Activated naive CD8-positive, alpha-beta T cell (primary cell): ENCODE measurements around the gene GAS7.

Experiments
- H3K27ac Mint-ChIP-seq: one replicate; pipeline ENCODE4 v1.8.0; 2021; ENCODE audit warnings: mixed read lengths
- H3K27me3 Mint-ChIP-seq: one replicate; pipeline ENCODE4 v1.8.0; 2021; ENCODE audit warnings: mixed read lengths
- H3K36me3 Mint-ChIP-seq: one replicate; pipeline ENCODE4 v1.8.0; 2021; ENCODE audit warnings: mixed read lengths
- H3K4me1 Mint-ChIP-seq: one replicate; pipeline ENCODE4 v1.8.0; 2021; ENCODE audit warnings: low read depth, mixed read lengths
- H3K4me3 Mint-ChIP-seq: one replicate; pipeline ENCODE4 v1.8.0; 2021; ENCODE audit warnings: mild to moderate bottlenecking, mixed read lengths
- H3K9me3 Mint-ChIP-seq: one replicate; pipeline ENCODE4 v1.8.0; 2021; ENCODE audit warnings: low read depth, mixed read lengths

Gene GAS7

DNA sequence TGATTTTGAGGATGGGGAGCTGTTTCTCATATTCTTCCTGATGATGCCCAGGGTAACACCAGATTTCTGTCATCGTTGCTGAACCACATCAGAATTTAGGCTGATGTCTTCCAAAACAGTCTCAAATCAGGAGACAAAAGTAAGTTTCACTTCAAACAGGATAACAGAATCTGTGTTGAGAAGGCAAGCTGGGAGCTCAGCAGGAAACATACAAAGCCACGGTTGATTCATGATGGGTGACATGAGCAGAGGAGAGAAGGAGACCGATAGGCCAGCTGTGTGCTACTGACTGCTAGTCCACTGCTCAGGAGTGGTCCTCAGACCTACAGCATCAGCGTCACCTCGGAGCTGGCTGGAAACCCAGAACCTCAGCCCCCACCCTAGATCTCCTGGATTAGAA lies 230.4 kb downstream of the GAS7 start:
- H3K27ac Mint-ChIP-seq, result no peak overlapping the region
- no peaks in the 10 kb centered on the region for H3K4me1 Mint-ChIP-seq
- no peak overlapping the region for H3K4me3 Mint-ChIP-seq
- no peaks in the 10 kb centered on the region for H3K36me3 Mint-ChIP-seq
- no peaks in the 10 kb centered on the region for H3K27me3 Mint-ChIP-seq
- no peaks in the 10 kb centered on the region for H3K9me3 Mint-ChIP-seq

DNA sequence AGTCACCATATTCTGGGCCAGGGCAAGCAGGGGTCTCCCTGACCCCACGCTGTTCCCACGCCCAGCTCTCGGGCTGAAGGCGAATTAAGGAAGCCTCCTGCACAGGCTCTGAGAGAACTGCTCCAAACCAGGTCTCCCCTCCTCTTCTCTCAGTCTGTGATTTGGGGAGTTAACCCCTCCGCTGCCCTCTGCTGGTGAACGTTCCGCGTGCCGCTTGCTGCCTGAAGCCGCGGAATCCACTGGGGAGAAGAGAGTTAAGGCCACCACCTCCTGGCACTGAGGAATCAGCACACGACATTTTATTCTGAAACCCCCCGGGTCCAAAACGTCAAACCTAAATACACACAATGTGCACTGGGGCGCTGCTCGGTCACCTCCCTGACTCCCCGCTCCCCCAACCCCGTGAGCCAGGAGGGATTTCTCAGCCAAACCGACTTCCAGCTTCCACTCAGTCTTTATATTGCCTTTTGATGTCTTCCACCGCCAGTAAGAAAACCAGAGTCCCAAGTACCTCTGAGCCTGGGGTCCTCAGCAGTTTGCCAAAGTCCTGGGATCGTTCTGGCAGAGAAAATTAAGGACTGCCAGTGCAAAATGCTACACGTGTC lies 238.9 kb downstream of the GAS7 start:
- peaks cover 2% of the 10 kb centered on the region for H3K27me3 Mint-ChIP-seq
- no peaks in the 10 kb centered on the region for H3K36me3 Mint-ChIP-seq
- no peak overlapping the region for H3K27ac Mint-ChIP-seq
- H3K4me1 Mint-ChIP-seq, result no peaks in the 10 kb centered on the region
- no peak overlapping the region for H3K4me3 Mint-ChIP-seq
- H3K9me3 Mint-ChIP-seq, result no peaks in the 10 kb centered on the region

DNA sequence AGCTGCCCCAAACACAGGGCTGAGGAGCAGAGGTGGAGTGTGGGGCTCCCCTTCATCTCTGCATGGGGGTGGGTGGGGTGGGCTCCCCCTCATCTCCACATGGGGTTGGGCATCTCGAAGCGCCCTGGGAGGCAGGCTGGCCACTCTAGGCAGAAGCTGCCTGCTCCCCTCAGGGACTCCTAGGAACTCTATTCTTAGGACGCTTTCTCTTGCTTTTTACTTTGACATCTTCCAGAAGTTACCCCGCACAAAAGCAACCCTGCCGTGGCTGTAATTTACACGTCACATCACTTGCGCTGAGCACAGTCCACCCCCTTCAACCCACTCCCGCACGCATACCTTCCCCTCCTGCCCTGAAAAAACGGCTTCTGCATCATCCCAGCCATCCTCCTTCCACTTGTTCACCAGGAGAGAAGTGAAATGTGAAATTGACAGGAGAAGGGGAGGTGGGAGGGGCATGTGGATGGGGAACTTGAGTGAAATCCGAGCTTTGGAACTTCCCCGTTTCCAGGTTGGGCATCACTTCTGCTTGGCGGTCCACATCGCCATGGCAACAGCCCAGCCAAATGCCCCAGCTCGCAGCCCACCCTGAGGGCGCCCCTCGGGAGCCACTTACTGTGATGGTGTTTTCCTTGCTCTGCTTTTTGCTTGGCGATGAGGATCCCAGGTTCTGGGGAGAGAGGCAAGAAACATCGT lies 239.7 kb downstream of the GAS7 start:
- Mint-ChIP-seq H3K9me3 (no peaks in the 10 kb centered on the region), H3K27me3 (peaks cover 2% of the 10 kb centered on the region), H3K4me3 (no peak overlapping the region), H3K27ac (no peak overlapping the region), H3K36me3 (no peaks in the 10 kb centered on the region), H3K4me1 (no peaks in the 10 kb centered on the region)

DNA sequence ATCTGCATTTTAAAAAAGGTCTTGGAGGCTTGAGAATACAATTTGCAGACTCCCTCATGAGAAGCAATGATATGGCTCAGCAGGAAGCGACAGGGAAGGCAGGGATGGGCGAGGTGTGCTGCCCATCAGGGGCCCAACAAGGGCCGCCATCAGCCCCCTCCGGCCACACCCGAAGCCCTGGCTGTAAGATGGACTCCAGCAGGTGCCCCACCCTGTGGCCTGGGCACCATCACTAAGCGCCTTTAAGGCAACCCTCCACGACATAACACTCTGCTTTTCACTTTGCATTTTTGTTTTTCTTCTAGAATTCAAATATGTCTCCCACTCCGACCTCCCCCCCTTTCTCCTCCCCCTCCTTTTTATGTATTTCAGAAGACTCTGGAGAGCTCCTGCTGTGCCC lies 241.2 kb downstream of the GAS7 start:
- no peak overlapping the region for H3K27ac Mint-ChIP-seq
- H3K9me3 Mint-ChIP-seq, result no peaks in the 10 kb centered on the region
- no peak overlapping the region for H3K4me3 Mint-ChIP-seq
- no peaks in the 10 kb centered on the region for H3K36me3 Mint-ChIP-seq
- H3K27me3 Mint-ChIP-seq, result peaks cover 2% of the 10 kb centered on the region
- H3K4me1 Mint-ChIP-seq, result no peaks in the 10 kb centered on the region

- Mint-ChIP-seq H3K27me3 (peaks cover 2% of the 10 kb centered on the region), H3K4me3 (no peak overlapping the region), H3K4me1 (no peaks in the 10 kb centered on the region), H3K9me3 (no peaks in the 10 kb centered on the region), H3K27ac (no peak overlapping the region), H3K36me3 (no peaks in the 10 kb centered on the region)
These were observed 241.8 kb downstream of the GAS7 start for GRCh38 chr17:9956474-9957131.

GRCh38 chr17:9953492-9953891 lies 244.9 kb downstream of the GAS7 start:
- H3K4me1 Mint-ChIP-seq, result no peaks in the 10 kb centered on the region
- no peaks in the 10 kb centered on the region for H3K36me3 Mint-ChIP-seq
- H3K4me3 Mint-ChIP-seq, result no peak overlapping the region

GRCh38 chr17:9951803-9952202 lies 246.6 kb downstream of the GAS7 start:
- H3K4me3 Mint-ChIP-seq, result no peak overlapping the region
- no peaks in the 10 kb centered on the region for H3K27me3 Mint-ChIP-seq
- no peak overlapping the region for H3K27ac Mint-ChIP-seq
- H3K4me1 Mint-ChIP-seq, result no peaks in the 10 kb centered on the region
- H3K36me3 Mint-ChIP-seq, result no peaks in the 10 kb centered on the region
- H3K9me3 Mint-ChIP-seq, result no peaks in the 10 kb centered on the region

More at GRCh38 chr17:9953492-9953891, 244.9 kb downstream of the GAS7 start:
- H3K27me3 Mint-ChIP-seq, result no peaks in the 10 kb centered on the region
- H3K9me3 Mint-ChIP-seq, result no peaks in the 10 kb centered on the region
- no peak overlapping the region for H3K27ac Mint-ChIP-seq

DNA sequence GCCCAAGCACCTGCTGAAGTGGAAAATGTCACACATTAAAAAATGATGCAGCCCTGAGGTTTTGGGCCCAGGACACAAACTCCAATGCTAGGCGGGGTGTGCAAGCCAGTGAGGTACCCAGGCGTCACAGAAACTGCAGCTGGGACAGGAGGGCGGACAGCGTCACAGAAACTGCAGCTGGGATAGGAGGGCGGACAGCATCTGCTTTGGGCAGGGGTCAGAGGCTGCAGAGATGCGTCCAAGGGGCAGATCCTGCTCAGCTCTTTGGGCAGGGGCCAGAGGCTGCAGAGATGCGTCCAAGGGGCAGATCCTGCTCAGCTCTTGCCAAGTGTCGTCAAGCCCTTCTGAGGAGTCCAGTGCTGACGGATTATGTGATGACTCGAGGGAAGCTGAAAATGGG lies 249.5 kb downstream of the GAS7 start:
- Mint-ChIP-seq H3K27ac (no peak overlapping the region), H3K27me3 (no peaks in the 10 kb centered on the region), H3K9me3 (no peaks in the 10 kb centered on the region), H3K36me3 (no peaks in the 10 kb centered on the region), H3K4me1 (no peaks in the 10 kb centered on the region), H3K4me3 (no peak overlapping the region)

- Mint-ChIP-seq H3K27me3 (no peaks in the 10 kb centered on the region), H3K36me3 (no peaks in the 10 kb centered on the region), H3K4me1 (no peaks in the 10 kb centered on the region), H3K9me3 (no peaks in the 10 kb centered on the region), H3K27ac (no peak overlapping the region), H3K4me3 (no peak overlapping the region)
These were observed 253.7 kb downstream of the GAS7 start for GRCh38 chr17:9944704-9945103.

DNA sequence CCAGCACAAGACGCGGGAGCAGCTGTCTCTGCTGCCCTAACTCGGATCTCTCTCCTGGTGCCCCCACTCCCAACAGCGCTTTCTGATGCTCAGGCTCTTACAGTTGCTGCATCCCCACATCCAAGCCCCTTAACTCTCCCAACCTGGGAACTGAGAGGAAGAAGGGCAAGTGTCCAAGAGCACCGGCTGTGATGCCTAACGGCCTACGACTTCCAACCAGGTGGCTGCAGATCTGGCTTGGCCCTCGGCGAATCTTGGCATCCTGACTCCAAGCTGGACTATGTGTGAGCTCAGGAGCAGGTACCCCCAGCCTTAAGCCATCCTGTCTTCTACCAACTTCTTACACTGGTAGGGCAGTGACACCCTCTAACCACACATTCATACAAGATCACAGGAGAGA lies 255.1 kb downstream of the GAS7 start:
- H3K4me3 Mint-ChIP-seq, result no peak overlapping the region

GRCh38 chr17:9942885-9943284 lies 255.5 kb downstream of the GAS7 start:
- no peak overlapping the region for H3K4me3 Mint-ChIP-seq
- peaks cover 5% of the 10 kb centered on the region for H3K9me3 Mint-ChIP-seq
- no peaks in the 10 kb centered on the region for H3K4me1 Mint-ChIP-seq
- H3K27me3 Mint-ChIP-seq, result no peaks in the 10 kb centered on the region
- no peaks in the 10 kb centered on the region for H3K36me3 Mint-ChIP-seq
- H3K27ac Mint-ChIP-seq, result no peak overlapping the region

More for the DNA sequence above, 255.1 kb downstream of the GAS7 start:
- H3K9me3 Mint-ChIP-seq, result peaks cover 5% of the 10 kb centered on the region
- no peaks in the 10 kb centered on the region for H3K36me3 Mint-ChIP-seq
- H3K27me3 Mint-ChIP-seq, result no peaks in the 10 kb centered on the region
- H3K4me1 Mint-ChIP-seq, result no peaks in the 10 kb centered on the region
- H3K27ac Mint-ChIP-seq, result no peak overlapping the region

DNA sequence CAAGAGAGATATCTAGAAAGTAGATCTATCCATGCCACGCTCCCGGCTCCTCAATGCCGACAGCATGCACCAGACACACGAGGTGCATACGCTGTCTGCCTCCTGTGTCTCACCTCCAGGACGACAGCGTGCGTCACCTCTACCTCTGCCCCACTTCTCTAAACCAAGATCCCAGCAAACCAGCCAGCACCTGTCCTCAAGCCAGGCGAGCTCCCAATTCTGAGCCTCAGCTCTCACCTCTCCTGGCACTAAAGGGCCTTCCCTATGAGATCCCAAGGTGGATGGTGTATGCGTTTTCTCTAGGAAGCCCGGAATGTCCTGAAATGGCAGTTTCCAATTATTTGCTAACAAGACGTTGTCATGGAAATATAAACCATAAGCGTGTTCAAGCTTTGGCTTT lies 257.1 kb downstream of the GAS7 start:
- no peak overlapping the region for H3K4me3 Mint-ChIP-seq

DNA sequence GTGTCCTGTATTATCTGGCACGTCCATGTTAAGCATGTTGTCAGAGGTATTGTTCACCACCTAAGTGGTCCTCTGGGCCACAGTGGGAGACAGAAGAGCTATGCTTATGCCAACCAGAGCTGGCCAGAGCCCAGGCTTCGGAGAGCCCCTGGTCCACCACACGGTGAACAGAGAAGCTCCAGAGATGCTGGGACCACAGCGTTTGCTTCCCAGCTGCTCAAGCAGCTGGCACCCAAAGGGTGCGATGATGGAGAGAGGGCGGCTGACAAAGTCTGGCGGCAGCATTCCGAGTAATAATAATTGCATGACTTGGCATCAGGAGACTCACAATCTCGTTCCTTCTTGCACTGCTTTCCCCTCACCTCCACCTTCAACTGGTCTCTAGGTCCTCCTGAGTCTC lies 257.6 kb downstream of the GAS7 start:
- Mint-ChIP-seq H3K9me3 (peaks cover 5% of the 10 kb centered on the region), H3K27me3 (no peaks in the 10 kb centered on the region), H3K27ac (no peak overlapping the region), H3K4me3 (no peak overlapping the region), H3K36me3 (no peaks in the 10 kb centered on the region), H3K4me1 (no peaks in the 10 kb centered on the region)

More for the DNA sequence above, 257.1 kb downstream of the GAS7 start:
- Mint-ChIP-seq H3K27me3 (no peaks in the 10 kb centered on the region), H3K9me3 (peaks cover 5% of the 10 kb centered on the region), H3K36me3 (no peaks in the 10 kb centered on the region), H3K4me1 (no peaks in the 10 kb centered on the region), H3K27ac (no peak overlapping the region)

DNA sequence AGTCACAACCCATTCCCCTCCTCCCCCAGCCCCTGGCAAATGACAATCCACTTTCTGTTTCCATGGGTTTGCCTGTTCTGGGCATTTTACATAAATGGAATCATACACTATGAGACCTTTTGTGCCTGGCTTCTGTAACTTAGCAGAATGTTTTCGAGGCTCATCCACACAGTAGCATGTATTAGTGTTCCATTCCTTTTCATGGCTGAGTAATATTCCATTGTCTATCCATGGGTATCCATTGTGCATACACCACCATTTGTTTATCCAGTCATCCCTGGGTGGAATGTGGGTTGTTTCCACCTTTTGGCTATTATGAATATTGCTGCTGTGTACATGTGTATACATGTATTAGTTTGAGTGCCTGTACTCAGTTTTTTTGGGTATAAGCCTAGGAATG lies 259.6 kb downstream of the GAS7 start:
- Mint-ChIP-seq H3K9me3 (peaks cover 5% of the 10 kb centered on the region), H3K27me3 (no peaks in the 10 kb centered on the region), H3K4me3 (no peak overlapping the region), H3K4me1 (no peaks in the 10 kb centered on the region), H3K36me3 (no peaks in the 10 kb centered on the region), H3K27ac (no peak overlapping the region)

GRCh38 chr17:9937901-9938300 lies 260.5 kb downstream of the GAS7 start:
- no peak overlapping the region for H3K4me3 Mint-ChIP-seq

More at GRCh38 chr17:9937901-9938300, 260.5 kb downstream of the GAS7 start:
- Mint-ChIP-seq H3K4me1 (no peaks in the 10 kb centered on the region), H3K27me3 (no peaks in the 10 kb centered on the region), H3K27ac (no peak overlapping the region), H3K36me3 (no peaks in the 10 kb centered on the region), H3K9me3 (peaks cover 5% of the 10 kb centered on the region)
